Raji (cell line): ENCODE results near the gene EXD3.

Experiments used
- POLR2A ChIP-seq: IDR thresholded peaks from 2 replicates; pipeline ENCODE4 v1.6.1; 2011; ENCODE audit warnings: low read depth, low read length, control low read depth; ENCODE audit not compliant: insufficient read depth

EXD3 gene

GRCh38 chr9:137278061-137278701 lies 144.8 kb downstream of the EXD3 start:
- TF ChIP-seq POLR2A: no peak

- peak; percentile 37 for TF ChIP-seq POLR2A
Measured at GRCh38 chr9:137277329-137278041, 145.5 kb downstream of the EXD3 start, which contains the start of gene TOR4A. Gene TOR4A (plus strand): TSS chr9:137277726. CDS start chr9:137278690, 964 bp downstream.

GRCh38 chr9:137276473-137277328 lies 146.3 kb downstream of the EXD3 start:
- TF ChIP-seq POLR2A: no peak

GRCh38 chr9:137275588-137276472 lies 147.1 kb downstream of the EXD3 start:
- no peak for TF ChIP-seq POLR2A

- no peak for TF ChIP-seq POLR2A
Measured at GRCh38 chr9:137275203-137275587, 147.8 kb downstream of the EXD3 start.

GRCh38 chr9:137273611-137274320 lies 149.2 kb downstream of the EXD3 start:
- no peak for TF ChIP-seq POLR2A

GRCh38 chr9:137273095-137273490 lies 149.9 kb downstream of the EXD3 start:
- TF ChIP-seq POLR2A: no peak

- TF ChIP-seq POLR2A: no peak
Measured at GRCh38 chr9:137272241-137273094, 150.5 kb downstream of the EXD3 start.

GRCh38 chr9:137271696-137272076 lies 151.3 kb downstream of the EXD3 start:
- TF ChIP-seq POLR2A: no peak

- no peak for TF ChIP-seq POLR2A
Measured at GRCh38 chr9:137270929-137271695, 151.8 kb downstream of the EXD3 start.

GRCh38 chr9:137269231-137269772 lies 153.7 kb downstream of the EXD3 start:
- TF ChIP-seq POLR2A: 0 out of 2 replicates have a peak, but pooled peaks have one; percentile 18

- TF ChIP-seq POLR2A: no peak
Measured at GRCh38 chr9:137268538-137269201, 154.3 kb downstream of the EXD3 start.

GRCh38 chr9:137267933-137268355 lies 155.0 kb downstream of the EXD3 start:
- peak; percentile 35; the same call in 1 of the 2 replicates for TF ChIP-seq POLR2A
